HepG2 (cell line): ENCODE results near the gene SREBF1. TPM values are rescaled to one million over a fixed set of nuclear protein-coding genes. Genes with fewer than 3 reads are reported as not detected.

Source experiments
- FOXA3 ChIP-seq: IDR thresholded peaks from 2 replicates; pipeline ENCODE4 v1.6.1; 2016; ENCODE audit warnings: missing genetic modification reagents, missing compliant biosample characterization
- FOXK1 ChIP-seq: sonication (generic); formaldehyde crosslinking; IDR thresholded peaks from 2 replicates; pipeline ENCODE4 v1.4.0; 2020; ENCODE audit warnings: low read depth, missing genetic modification reagents, borderline replicate concordance
- HOXA7 ChIP-seq: sonication (generic); formaldehyde crosslinking; IDR thresholded peaks from 2 replicates; pipeline ENCODE4 v1.8.1; 2022; ENCODE audit warnings: mild to moderate bottlenecking, missing genetic modification reagents, moderate library complexity
- NR2C2 ChIP-seq: sonication (generic); formaldehyde crosslinking; IDR thresholded peaks from 2 replicates; pipeline ENCODE4 v1.4.0; 2020; ENCODE audit warnings: missing genetic modification reagents, mild to moderate bottlenecking, moderate library complexity, borderline replicate concordance
- NR2F1 ChIP-seq, 2 experiments: fragments of 450-650 bp in 1 of 2; formaldehyde crosslinking in 1 of 2; IDR thresholded peaks; 2 replicates each; pipeline versions ENCODE4 v1.5.0 to v1.6.1; 2016 to 2020; ENCODE audit warnings: mild to moderate bottlenecking in 1 of 2, missing compliant biosample characterization in 1 of 2, missing genetic modification reagents in 1 of 2, moderate library complexity in 1 of 2
- PRMT3 ChIP-seq: sonication (generic); formaldehyde crosslinking; IDR thresholded peaks from 2 replicates; pipeline ENCODE4 v1.8.1; 2022; ENCODE audit warnings: low read depth, mild to moderate bottlenecking, moderate library complexity, missing genetic modification reagents, borderline replicate concordance
- SETDB1 ChIP-seq: sonication (generic); formaldehyde crosslinking; IDR thresholded peaks from 2 replicates; pipeline ENCODE4 v1.5.1; 2020; ENCODE audit warnings: missing genetic modification reagents, mild to moderate bottlenecking, borderline replicate concordance
- ZBTB21 ChIP-seq: sonication (generic); formaldehyde crosslinking; IDR thresholded peaks from 2 replicates; pipeline ENCODE4 v1.4.0; 2020; ENCODE audit warnings: missing genetic modification reagents
- ZNF235 ChIP-seq: sonication (generic); formaldehyde crosslinking; IDR thresholded peaks from 2 replicates; pipeline ENCODE4 v1.8.1; 2023; ENCODE audit warnings: mild to moderate bottlenecking, missing genetic modification reagents, borderline replicate concordance
- ZNF333 ChIP-seq: sonication (generic); formaldehyde crosslinking; IDR thresholded peaks from 2 replicates; pipeline ENCODE4 v1.4.0; 2020; ENCODE audit warnings: mild to moderate bottlenecking, missing genetic modification reagents, borderline replicate concordance
- ZNF432 ChIP-seq: sonication (generic); formaldehyde crosslinking; IDR thresholded peaks from 2 replicates; pipeline ENCODE4 v1.5.0; 2020; ENCODE audit warnings: missing genetic modification reagents, mild to moderate bottlenecking, borderline replicate concordance
- ZSCAN29 ChIP-seq: sonication (generic); formaldehyde crosslinking; conservative IDR thresholded peaks from 2 replicates; pipeline ENCODE4 v1.4.0; 2020; ENCODE audit warnings: mild to moderate bottlenecking, missing genetic modification reagents
- polyA plus RNA-seq, 8 experiments: library from polyadenylated mRNA; depleted of rRNA in 3 of 8; stranded (reverse) in 7 of 8; unstranded in 1 of 8; fragments of >200 nt; fragmentation: Illumina TruSeq in 4 of 8; extraction: Trizol in 4 of 8; gene quantifications; 2 replicates each; pipeline versions ENCODE4 v1.2.1 to v1.2.3, GENCODE V29; 2011 to 2016; ENCODE audit warnings: low read depth in 4 of 8, missing spikeins in 1 of 8, mixed read lengths in 1 of 8; ENCODE audit not compliant: insufficient read depth in 1 of 8
- total RNA-seq, 5 experiments: library from RNA; depleted of rRNA; stranded (reverse); fragments of >200 nt; fragmentation: Illumina TruSeq; extraction: Trizol; gene quantifications; 2 replicates each; pipeline ENCODE4 v1.2.3, GENCODE V29; 2016; ENCODE audit warnings: low read depth in 1 of 5
- TF ChIP-seq, protein P1 (sequence below): sonication (generic); formaldehyde crosslinking; IDR thresholded peaks from 2 replicates; pipeline ENCODE4 v1.5.0; 2020; ENCODE audit warnings: mild to moderate bottlenecking, missing genetic modification reagents
- TF ChIP-seq, protein P2 (sequence below): sonication (generic); formaldehyde crosslinking; IDR thresholded peaks from 2 replicates; pipeline ENCODE4 v1.8.1; 2023; ENCODE audit warnings: mild to moderate bottlenecking, missing genetic modification reagents
- TF ChIP-seq, protein P3 (sequence below): sonication (generic); formaldehyde crosslinking; IDR thresholded peaks from 2 replicates; pipeline ENCODE4 v1.9.0; 2021; ENCODE audit warnings: missing genetic modification reagents, mild to moderate bottlenecking, borderline replicate concordance
- TF ChIP-seq, protein P4 (sequence below): sonication (generic); formaldehyde crosslinking; IDR thresholded peaks from 2 replicates; pipeline ENCODE4 v1.5.0; 2020; ENCODE audit warnings: mild to moderate bottlenecking, missing genetic modification reagents
- TF ChIP-seq, protein P5 (sequence below): IDR thresholded peaks from 2 replicates; pipeline ENCODE4 v1.6.1; 2016
- TF ChIP-seq, protein P6 (sequence below): sonication (generic); formaldehyde crosslinking; IDR thresholded peaks from 2 replicates; pipeline ENCODE4 v1.4.0; 2020; ENCODE audit warnings: low read depth, missing genetic modification reagents

Gene SREBF1
- total and polyA plus RNA-seq, 2 of the 13 experiments (the other 11 are each of a cell fraction or from before 2014, with no cell fraction given) = 34.3 to 38.0 TPM

DNA sequence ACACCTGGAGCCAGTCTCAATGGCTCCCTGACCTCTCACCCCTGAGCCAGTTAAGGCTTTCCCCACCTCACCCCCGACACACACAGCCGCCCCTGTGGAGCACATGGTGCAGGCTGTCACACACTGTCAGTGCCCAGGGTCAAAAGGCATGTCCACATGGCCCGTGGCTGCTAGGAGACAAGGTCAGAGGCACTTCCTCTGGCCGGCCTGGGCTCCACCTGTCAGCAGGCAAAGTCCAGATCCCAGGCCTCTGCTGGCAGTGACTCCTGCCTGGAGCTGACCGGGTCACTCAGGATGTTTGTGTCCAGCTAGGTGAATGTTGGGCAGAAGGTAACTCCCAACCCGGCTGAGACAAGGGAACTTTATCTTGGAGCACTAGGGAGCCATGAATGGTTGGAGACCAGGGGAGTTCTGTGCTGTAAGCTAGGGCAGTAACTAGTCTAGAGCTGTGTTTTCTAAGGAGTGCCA, 6.0 kb downstream of the SREBF1 start (continued):
- TF ChIP-seq, protein P1, sequence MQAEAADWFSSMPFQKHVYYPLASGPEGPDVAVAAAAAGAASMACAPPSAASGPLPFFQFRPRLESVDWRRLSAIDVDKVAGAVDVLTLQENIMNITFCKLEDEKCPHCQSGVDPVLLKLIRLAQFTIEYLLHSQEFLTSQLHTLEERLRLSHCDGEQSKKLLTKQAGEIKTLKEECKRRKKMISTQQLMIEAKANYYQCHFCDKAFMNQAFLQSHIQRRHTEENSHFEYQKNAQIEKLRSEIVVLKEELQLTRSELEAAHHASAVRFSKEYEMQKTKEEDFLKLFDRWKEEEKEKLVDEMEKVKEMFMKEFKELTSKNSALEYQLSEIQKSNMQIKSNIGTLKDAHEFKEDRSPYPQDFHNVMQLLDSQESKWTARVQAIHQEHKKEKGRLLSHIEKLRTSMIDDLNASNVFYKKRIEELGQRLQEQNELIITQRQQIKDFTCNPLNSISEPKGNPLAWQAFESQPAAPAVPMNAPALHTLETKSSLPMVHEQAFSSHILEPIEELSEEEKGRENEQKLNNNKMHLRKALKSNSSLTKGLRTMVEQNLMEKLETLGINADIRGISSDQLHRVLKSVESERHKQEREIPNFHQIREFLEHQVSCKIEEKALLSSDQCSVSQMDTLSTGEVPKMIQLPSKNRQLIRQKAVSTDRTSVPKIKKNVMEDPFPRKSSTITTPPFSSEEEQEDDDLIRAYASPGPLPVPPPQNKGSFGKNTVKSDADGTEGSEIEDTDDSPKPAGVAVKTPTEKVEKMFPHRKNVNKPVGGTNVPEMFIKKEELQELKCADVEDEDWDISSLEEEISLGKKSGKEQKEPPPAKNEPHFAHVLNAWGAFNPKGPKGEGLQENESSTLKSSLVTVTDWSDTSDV = no peak
- TF ChIP-seq SETDB1 (CRISPR knock-in tag) = no peak
- TF ChIP-seq, protein P2, sequence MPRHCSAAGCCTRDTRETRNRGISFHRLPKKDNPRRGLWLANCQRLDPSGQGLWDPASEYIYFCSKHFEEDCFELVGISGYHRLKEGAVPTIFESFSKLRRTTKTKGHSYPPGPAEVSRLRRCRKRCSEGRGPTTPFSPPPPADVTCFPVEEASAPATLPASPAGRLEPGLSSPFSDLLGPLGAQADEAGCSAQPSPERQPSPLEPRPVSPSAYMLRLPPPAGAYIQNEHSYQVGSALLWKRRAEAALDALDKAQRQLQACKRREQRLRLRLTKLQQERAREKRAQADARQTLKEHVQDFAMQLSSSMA = no peak
- TF ChIP-seq FOXA3 (CRISPR knock-in tag) = peak; percentile 92
- no peak for TF ChIP-seq PRMT3
- TF ChIP-seq NR2F1 (CRISPR knock-in tag; IDR thresholded peaks at IDR 0.05) = peak; percentile 94 to 98
- no peak for TF ChIP-seq ZSCAN29 (CRISPR knock-in tag)
- peak; percentile 97 for TF ChIP-seq NR2C2 (CRISPR knock-in tag)
- TF ChIP-seq HOXA7 (CRISPR knock-in tag) = no peak
- no peak for TF ChIP-seq ZNF333 (CRISPR knock-in tag)
- TF ChIP-seq, protein P3, sequence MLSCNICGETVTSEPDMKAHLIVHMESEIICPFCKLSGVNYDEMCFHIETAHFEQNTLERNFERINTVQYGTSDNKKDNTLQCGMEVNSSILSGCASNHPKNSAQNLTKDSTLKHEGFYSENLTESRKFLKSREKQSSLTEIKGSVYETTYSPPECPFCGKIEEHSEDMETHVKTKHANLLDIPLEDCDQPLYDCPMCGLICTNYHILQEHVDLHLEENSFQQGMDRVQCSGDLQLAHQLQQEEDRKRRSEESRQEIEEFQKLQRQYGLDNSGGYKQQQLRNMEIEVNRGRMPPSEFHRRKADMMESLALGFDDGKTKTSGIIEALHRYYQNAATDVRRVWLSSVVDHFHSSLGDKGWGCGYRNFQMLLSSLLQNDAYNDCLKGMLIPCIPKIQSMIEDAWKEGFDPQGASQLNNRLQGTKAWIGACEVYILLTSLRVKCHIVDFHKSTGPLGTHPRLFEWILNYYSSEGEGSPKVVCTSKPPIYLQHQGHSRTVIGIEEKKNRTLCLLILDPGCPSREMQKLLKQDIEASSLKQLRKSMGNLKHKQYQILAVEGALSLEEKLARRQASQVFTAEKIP (CRISPR knock-in tag) = no peak
- TF ChIP-seq, protein P4, sequence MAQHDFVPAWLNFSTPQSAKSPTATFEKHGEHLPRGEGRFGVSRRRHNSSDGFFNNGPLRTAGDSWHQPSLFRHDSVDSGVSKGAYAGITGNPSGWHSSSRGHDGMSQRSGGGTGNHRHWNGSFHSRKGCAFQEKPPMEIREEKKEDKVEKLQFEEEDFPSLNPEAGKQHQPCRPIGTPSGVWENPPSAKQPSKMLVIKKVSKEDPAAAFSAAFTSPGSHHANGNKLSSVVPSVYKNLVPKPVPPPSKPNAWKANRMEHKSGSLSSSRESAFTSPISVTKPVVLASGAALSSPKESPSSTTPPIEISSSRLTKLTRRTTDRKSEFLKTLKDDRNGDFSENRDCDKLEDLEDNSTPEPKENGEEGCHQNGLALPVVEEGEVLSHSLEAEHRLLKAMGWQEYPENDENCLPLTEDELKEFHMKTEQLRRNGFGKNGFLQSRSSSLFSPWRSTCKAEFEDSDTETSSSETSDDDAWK (CRISPR knock-in tag) = no peak
- TF ChIP-seq, protein P5, sequence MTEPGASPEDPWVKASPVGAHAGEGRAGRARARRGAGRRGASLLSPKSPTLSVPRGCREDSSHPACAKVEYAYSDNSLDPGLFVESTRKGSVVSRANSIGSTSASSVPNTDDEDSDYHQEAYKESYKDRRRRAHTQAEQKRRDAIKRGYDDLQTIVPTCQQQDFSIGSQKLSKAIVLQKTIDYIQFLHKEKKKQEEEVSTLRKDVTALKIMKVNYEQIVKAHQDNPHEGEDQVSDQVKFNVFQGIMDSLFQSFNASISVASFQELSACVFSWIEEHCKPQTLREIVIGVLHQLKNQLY (CRISPR knock-in tag) = peak; percentile 99
- TF ChIP-seq ZNF432 (CRISPR knock-in tag) = no peak
- no peak for TF ChIP-seq ZNF235
- peak; percentile 94 for TF ChIP-seq FOXK1 (CRISPR knock-in tag)
- TF ChIP-seq ZBTB21 (CRISPR knock-in tag) = no peak
- TF ChIP-seq, protein P6, sequence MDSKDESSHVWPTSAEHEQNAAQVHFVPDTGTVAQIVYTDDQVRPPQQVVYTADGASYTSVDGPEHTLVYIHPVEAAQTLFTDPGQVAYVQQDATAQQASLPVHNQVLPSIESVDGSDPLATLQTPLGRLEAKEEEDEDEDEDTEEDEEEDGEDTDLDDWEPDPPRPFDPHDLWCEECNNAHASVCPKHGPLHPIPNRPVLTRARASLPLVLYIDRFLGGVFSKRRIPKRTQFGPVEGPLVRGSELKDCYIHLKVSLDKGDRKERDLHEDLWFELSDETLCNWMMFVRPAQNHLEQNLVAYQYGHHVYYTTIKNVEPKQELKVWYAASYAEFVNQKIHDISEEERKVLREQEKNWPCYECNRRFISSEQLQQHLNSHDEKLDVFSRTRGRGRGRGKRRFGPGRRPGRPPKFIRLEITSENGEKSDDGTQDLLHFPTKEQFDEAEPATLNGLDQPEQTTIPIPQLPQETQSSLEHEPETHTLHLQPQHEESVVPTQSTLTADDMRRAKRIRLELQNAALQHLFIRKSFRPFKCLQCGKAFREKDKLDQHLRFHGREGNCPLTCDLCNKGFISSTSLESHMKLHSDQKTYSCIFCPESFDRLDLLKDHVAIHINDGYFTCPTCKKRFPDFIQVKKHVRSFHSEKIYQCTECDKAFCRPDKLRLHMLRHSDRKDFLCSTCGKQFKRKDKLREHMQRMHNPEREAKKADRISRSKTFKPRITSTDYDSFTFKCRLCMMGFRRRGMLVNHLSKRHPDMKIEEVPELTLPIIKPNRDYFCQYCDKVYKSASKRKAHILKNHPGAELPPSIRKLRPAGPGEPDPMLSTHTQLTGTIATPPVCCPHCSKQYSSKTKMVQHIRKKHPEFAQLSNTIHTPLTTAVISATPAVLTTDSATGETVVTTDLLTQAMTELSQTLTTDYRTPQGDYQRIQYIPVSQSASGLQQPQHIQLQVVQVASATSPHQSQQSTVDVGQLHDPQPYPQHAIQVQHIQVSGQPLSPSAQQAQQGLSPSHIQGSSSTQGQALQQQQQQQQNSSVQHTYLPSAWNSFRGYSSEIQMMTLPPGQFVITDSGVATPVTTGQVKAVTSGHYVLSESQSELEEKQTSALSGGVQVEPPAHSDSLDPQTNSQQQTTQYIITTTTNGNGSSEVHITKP (CRISPR knock-in tag) = peak; percentile 91
